Activated CD8-positive, alpha-beta T cell treated with anti-CD3 and anti-CD28 coated beads for 36 hours (primary cell): ENCODE results near the gene PRDM16. TPM values are rescaled to one million over a fixed set of nuclear protein-coding genes. Genes with fewer than 3 reads are reported as not detected.

Experiments
- ATAC-seq: fragments of 200-7000 bp; cut with Tn5 transposase; one replicate; pipeline ENCODE4 v1.10.0; 2021; ENCODE audit warnings: mild to moderate bottlenecking, moderate library complexity
- CTCF ChIA-PET: fragments of 350-600 bp; sonication (Branson Sonifier 250); formaldehyde crosslinking; loops from one replicate; lab custom pipeline; 2021; ENCODE audit warnings: antibody characterized with exemption; lab: Charles Lee
- POLR2A ChIA-PET: fragments of 350-600 bp; sonication (Branson Sonifier 250); formaldehyde crosslinking; loops from one replicate; lab custom pipeline; 2021; ENCODE audit warnings: antibody characterized with exemption; lab: Charles Lee
- DNase-seq: peaks from one replicate; pipeline ENCODE4 v3.0.0-alpha.2; 2020
- H3K27ac Mint-ChIP-seq: one replicate; pipeline ENCODE4 v1.8.0; 2021; ENCODE audit warnings: mild to moderate bottlenecking, mixed read lengths
- H3K27me3 Mint-ChIP-seq: one replicate; pipeline ENCODE4 v1.8.0; 2021; ENCODE audit warnings: mixed read lengths
- H3K36me3 Mint-ChIP-seq: one replicate; pipeline ENCODE4 v1.8.0; 2021; ENCODE audit warnings: low read depth, mixed read lengths
- H3K4me1 Mint-ChIP-seq: one replicate; pipeline ENCODE4 v1.8.0; 2021; ENCODE audit warnings: low read depth, mixed read lengths
- H3K4me3 Mint-ChIP-seq: one replicate; pipeline ENCODE4 v1.8.0; 2021; ENCODE audit warnings: mild to moderate bottlenecking, moderate library complexity, mixed read lengths
- H3K9me3 Mint-ChIP-seq: one replicate; pipeline ENCODE4 v1.8.0; 2021; ENCODE audit warnings: mixed read lengths
- CTCF ChIP-seq: fragments of 200-600 bp; IDR thresholded peaks from one replicate; pipeline ENCODE4 v1.8.0; 2022; ENCODE audit warnings: antibody characterized with exemption, mild to moderate bottlenecking
- intact Hi-C: fragments of 100-400 bp; cut with micrococcal nuclease; formaldehyde crosslinking; loops from one replicate; pipeline ENCODE4 v1.10.0; 2022
- total RNA-seq, 2 experiments: library from RNA; stranded (reverse); gene quantifications; one replicate each; pipeline ENCODE4 v1.2.3, GENCODE V29; 2021

The PRDM16 gene
- total RNA-seq, 2 experiments from 2014 or later: 0.29 to 0.49 TPM

DNA sequence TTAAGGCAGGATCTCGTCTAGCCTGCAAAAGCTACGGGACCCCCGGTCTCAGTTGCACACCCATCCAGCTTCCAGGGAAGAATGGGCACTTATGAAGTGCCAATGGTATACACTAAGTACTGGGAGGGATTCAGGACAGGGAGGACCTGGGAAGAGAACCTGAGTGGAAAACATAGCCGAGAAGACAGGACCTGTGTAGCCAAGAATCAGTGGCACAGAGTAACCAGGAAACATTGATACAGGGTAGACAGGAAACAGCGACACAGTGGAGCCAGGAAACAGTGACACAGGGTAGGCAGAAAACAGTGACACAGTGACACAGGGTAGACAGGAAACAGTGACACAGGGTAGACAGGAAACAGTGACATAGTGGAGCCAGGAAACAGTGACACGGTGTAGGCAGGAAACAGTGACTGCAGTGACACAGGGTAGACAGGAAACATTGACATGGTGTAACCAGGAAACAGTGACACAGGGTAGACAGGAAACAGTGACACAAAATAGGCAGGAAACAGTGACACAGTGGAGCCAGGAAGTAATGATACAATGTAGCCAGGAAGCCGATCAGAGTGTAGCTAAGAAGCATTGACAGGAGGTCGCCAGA is 247.4 kb downstream of the PRDM16 start:
- intact Hi-C loops: no loop called here
- ChIA-PET CTCF (no interaction called here), POLR2A (no interaction called here)
- ATAC-seq (peak; percentile 80), DNase-seq (peak; percentile 54)
- Mint-ChIP-seq H3K36me3 (no peaks in the 10 kb centered on the region), H3K27me3 (peaks cover 11% of the 10 kb centered on the region), H3K9me3 (peaks cover 6% of the 10 kb centered on the region), H3K27ac (peak overlapping the region; percentile 83), H3K4me3 (no peak overlapping the region), H3K4me1 (peaks cover 19% of the 10 kb centered on the region)
- TF ChIP-seq CTCF: no peak

- Mint-ChIP-seq H3K27ac (no peak overlapping the region), H3K9me3 (peaks cover 6% of the 10 kb centered on the region), H3K4me3 (no peak overlapping the region), H3K4me1 (peaks cover 19% of the 10 kb centered on the region), H3K27me3 (peaks cover 10% of the 10 kb centered on the region), H3K36me3 (no peaks in the 10 kb centered on the region)
- ATAC-seq: no peak
- ChIA-PET POLR2A (no interaction called here), CTCF (interaction anchor here (1.6 kb wide), 1 partner anchor 107 kb away, joined by 3 read pairs; no protein-coding TSS in a partner anchor)
- no peak for TF ChIP-seq CTCF
- no peak for DNase-seq
- intact Hi-C loops: no loop called here
Observed at GRCh38 chr1:3317456-3317855, 248.5 kb downstream of the PRDM16 start.

GRCh38 chr1:3318329-3318728 is 249.3 kb downstream of the PRDM16 start:
- ChIA-PET CTCF (interaction anchor here (1.6 kb wide), 1 partner anchor 106 kb away, joined by 3 read pairs; no protein-coding TSS in a partner anchor), POLR2A (no interaction called here)
- Mint-ChIP-seq H3K36me3 (no peaks in the 10 kb centered on the region), H3K4me1 (peaks cover 11% of the 10 kb centered on the region), H3K9me3 (peaks cover 6% of the 10 kb centered on the region), H3K4me3 (no peak overlapping the region), H3K27ac (no peak overlapping the region), H3K27me3 (peaks cover 1% of the 10 kb centered on the region)
- ATAC-seq (no peak), DNase-seq (no peak)
- intact Hi-C loops: no loop called here
- no peak for TF ChIP-seq CTCF

GRCh38 chr1:3319874-3320245 is 250.9 kb downstream of the PRDM16 start:
- H3K27me3 Mint-ChIP-seq: peaks cover 1% of the 10 kb centered on the region
- no peaks in the 10 kb centered on the region for H3K36me3 Mint-ChIP-seq
- TF ChIP-seq CTCF: peak; percentile 75
- intact Hi-C loops: no loop called here
- H3K4me3 Mint-ChIP-seq: no peak overlapping the region
- peaks cover 6% of the 10 kb centered on the region for H3K9me3 Mint-ChIP-seq
- DNase-seq (peak; percentile 72), ATAC-seq (peak; percentile 76)
- H3K27ac Mint-ChIP-seq: no peak overlapping the region
- ChIA-PET CTCF (interaction anchor here (1.0 to 1.1 kb wide), 2 partner anchors 33 to 307 kb away, joined by 3 read pairs; no protein-coding TSS in a partner anchor), POLR2A (no interaction called here)
- peaks cover 9% of the 10 kb centered on the region for H3K4me1 Mint-ChIP-seq
